Measurements from ENCODE around the gene LIN7A.

DNA sequence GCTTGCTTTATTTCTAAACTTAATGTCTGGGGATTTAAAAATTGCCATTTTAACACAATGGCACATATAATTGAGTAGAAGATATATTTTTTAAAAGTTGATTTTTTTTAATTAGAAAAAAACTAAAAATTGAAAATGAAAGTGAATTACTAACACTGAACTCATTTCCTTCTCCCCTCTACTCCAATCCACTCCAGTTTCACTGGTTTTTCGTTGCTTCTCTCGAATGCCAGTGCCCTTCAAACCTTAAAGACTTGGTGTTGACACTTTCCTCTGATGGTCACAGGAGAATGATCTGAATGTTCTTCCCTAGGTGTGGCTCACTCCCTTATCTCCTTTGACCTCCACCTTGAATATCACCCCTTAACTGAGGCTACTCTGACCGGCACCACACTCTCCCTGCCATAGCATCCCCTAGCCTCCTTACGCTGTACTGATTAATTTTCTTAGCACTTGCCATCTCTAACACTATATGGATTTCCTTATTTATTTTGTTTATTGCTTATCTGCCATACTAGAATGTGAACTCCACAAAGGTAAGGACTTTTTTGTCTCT, 107.1 kb downstream of the LIN7A start:
- TF ChIP-seq, protein P1, sequence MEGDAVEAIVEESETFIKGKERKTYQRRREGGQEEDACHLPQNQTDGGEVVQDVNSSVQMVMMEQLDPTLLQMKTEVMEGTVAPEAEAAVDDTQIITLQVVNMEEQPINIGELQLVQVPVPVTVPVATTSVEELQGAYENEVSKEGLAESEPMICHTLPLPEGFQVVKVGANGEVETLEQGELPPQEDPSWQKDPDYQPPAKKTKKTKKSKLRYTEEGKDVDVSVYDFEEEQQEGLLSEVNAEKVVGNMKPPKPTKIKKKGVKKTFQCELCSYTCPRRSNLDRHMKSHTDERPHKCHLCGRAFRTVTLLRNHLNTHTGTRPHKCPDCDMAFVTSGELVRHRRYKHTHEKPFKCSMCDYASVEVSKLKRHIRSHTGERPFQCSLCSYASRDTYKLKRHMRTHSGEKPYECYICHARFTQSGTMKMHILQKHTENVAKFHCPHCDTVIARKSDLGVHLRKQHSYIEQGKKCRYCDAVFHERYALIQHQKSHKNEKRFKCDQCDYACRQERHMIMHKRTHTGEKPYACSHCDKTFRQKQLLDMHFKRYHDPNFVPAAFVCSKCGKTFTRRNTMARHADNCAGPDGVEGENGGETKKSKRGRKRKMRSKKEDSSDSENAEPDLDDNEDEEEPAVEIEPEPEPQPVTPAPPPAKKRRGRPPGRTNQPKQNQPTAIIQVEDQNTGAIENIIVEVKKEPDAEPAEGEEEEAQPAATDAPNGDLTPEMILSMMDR (IDR thresholded peaks at IDR 0.05), result no peak
- TF ChIP-seq POLR2A (IDR thresholded peaks at IDR 0.05), result no peak

Measured in heart left ventricle (tissue), 13 donors.